GM12865 (cell line): ENCODE results near the gene ZNF701.
A peak's percentile ranks its signal among the peaks of the same experiment; 100 is the strongest.

Experiments used
- DNase-seq: peaks from one replicate; pipeline ENCODE4 v3.0.0; 2010; ENCODE audit warnings: low read depth
- H3K4me3 ChIP-seq: 2 replicates; pipeline ENCODE4 v1.5.1; 2011; ENCODE audit warnings: mild to moderate bottlenecking, low read depth, low read length, control low read depth
- CTCF ChIP-seq: IDR thresholded peaks from 2 replicates; pipeline ENCODE4 v1.5.1; 2011; ENCODE audit warnings: low read length, control low read depth, low read depth, inconsistent platforms; ENCODE audit not compliant: insufficient read depth; ENCODE audit errors: missing control alignments

Gene ZNF701

GRCh38 chr19:52570000-52570861 lies at the start of gene ZNF701:
ZNF701 (plus strand) TSS chr19:52570287; CDS start chr19:52574148, 3,861 bp downstream.
- peak; percentile 95 for DNase-seq
- peak; percentile 15 for TF ChIP-seq CTCF
- peak within 1 kb of the TSS; percentile 62 for H3K4me3 ChIP-seq

DNA sequence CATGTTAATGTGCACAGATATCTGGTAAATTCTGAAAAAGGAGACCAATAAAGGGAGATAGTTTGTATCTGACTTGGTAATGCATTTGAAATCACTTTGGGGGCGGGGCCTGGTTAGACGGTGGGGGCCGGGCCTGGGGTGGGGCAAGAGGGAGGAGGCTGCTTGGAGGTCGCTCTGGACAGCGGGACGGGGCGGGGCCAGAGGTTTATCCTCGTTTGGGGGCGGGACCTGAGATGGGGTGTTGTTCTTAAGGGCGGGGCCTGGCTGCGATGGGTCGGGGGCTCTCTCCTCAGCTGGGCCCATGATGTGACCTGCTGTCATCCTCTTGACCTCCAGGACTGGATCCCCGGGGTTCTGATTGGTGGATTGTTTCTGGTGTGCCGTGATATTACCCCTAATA lies 47.5 kb upstream of the ZNF701 start:
- no peak for DNase-seq
- no peak overlapping the region for H3K4me3 ChIP-seq
- TF ChIP-seq CTCF: no peak

- H3K4me3 ChIP-seq: no peak overlapping the region
- no peak for TF ChIP-seq CTCF
- no peak for DNase-seq
These were observed 46.0 kb upstream of the ZNF701 start for GRCh38 chr19:52524086-52524485.

- peak; percentile 96 for DNase-seq
- peak within 1 kb of the TSS; percentile 82 for H3K4me3 ChIP-seq
- peak; percentile 64 for TF ChIP-seq CTCF
These were observed 42.7 kb upstream of the ZNF701 start, which contains the start of gene ZNF808 for GRCh38 chr19:52527134-52527955. ZNF808 (plus strand) TSS chr19:52527668; CDS start chr19:52543285, 15,617 bp downstream.

DNA sequence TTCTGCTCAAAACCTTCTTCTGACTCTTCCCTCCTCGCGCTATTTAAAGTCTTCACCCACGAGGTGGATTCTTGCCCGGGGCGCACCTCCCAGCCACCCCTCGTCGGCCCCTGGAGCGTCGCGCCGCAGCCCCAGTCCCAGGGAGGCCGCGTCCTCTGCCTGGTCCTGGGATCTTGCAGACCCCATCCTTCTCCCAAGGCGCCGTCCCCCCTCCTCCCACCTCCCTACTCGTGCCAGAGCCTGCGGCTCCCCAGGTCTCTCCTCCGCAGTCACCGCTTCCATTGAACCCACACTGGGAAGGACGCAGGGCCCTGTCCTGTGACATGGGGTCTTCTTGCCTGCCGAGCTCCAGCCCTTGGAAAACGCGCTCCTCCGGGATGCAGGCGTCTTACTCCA lies 42.1 kb upstream of the ZNF701 start:
- DNase-seq: peak; percentile 2
- TF ChIP-seq CTCF: no peak
- H3K4me3 ChIP-seq: peak overlapping the region; percentile 82

DNA sequence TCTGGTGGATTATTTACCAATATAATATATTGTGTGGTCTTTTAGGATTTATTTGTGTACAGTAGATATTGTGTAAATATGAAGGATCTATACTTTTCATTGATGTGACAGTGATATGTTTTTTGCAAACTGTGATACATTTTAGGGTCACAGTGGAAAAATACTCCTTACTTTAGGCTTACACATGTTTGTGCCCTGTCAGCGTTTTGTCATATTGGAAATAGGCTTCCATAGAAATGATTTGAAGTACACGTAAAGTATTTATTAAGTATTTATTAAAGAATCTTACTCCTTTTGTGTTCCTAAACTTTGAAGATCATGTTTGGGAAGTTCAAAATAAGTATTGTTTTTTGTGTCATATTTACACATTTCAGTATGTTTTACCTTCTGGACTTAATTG lies 37.6 kb upstream of the ZNF701 start:
- H3K4me3 ChIP-seq: no peak overlapping the region
- no peak for TF ChIP-seq CTCF
- no peak for DNase-seq
